HG02798 (cell line): ENCODE data around the gene ELK3.

Experiments used
- ATAC-seq: cut with Tn5 transposase; IDR thresholded peaks from one replicate; pipeline ENCODE4 v1.9.1; 2021; ENCODE audit warnings: mild to moderate bottlenecking; ENCODE audit not compliant: unreplicated experiment, poor library complexity

ELK3 gene

DNA sequence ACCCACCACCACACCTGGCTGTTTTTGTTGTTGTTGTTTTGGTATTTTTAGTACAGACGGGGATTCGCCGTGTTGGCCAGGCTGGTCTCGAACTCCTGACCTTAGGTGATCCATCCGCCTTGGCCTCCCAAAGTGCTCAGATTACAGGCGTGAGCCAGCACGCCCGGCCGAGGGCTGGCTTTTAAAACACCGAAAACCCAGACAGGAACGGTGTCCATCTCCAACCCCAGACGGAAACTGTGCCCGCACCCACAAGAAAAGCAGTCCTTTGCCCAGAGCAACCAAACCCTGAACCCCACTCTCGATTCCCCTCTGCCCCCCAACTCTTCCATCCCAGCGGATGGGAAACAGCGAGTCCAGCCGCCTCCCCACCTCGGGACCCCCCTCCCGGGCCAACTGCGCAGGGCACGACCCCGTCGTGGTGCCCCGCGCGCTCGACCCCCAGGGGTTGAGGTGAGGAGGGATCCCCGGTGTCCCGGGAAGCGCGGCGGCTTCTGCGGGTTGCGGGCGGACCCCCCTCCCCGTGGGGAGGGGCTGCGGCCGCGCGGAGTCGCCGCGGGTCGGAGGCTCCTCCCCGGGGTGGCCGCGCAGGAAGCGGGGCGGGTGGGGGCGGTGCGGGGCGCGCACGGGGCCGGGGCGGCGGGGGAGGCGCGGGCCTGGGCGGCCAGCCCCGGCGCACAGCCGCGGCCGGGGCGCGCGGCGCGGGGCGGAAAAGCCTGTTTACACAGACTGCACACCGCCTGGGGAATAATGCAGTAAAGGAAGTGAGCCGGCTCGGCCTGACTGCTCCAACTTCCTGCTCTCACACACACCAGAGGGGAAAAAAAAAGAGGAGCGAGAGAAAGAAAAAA is at the start of gene ELK3:
ELK3 (plus strand) TSS at position 651 of the 851 bp plus-strand sequence.
- ATAC-seq = peak; percentile 46

DNA sequence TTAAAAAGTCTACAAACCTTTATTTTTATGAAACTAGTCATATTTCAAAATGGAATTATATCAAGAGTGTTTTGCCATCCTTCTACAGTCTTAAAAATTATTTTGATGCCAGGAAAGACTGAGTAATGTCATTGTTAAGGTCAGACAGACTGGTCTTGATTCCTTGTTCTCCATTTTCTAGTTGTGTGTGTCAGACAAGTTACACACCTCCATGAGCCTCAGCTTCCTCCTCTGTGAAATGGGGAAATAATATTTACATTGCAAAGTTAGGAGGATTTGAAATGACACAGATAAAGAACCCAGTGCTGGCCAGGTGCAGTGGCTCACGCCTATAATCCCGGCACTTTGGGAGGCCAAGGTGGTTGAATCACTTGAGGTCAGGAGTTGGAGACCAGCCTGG is 47.4 kb upstream of the ELK3 start:
- no peak for ATAC-seq

DNA sequence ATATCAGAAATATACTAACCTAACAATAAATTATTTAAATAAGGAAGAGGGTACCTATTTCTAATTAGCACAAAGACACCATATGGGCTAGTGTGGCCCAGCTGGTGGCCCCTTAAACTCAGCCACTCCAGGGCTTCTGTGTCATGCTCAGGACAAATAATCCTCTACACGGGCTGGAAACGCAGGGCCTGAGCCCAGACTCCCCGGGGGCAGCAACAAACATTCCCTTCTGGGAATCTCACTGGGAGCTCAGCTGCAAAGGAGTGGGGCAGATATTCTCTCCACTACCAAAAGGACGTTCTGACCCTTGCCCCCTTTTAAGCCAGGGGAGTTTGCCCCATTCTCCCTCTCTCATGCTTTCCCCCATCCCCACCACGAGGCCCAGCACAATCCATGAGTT is 43.7 kb upstream of the ELK3 start:
- no peak for ATAC-seq

DNA sequence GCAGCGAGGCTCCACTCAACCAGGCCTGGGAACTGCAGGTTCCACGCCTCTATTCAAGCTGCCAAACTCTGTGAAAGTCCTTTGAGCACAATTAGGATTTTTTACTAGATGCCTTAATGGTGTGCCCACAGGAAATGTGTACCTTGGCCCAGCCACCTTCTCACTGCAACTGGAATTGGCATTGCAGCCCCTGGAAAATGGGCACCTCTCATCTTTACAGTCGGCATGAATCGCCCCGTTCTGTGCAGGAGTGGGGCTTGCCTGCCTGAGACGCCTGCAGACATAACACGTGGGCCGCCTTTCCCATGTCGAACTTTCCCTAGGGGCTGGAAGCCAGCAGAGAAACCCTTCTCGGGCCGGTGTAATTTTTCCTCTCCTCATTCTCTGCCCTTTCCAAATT is 42.0 kb upstream of the ELK3 start:
- no peak for ATAC-seq

DNA sequence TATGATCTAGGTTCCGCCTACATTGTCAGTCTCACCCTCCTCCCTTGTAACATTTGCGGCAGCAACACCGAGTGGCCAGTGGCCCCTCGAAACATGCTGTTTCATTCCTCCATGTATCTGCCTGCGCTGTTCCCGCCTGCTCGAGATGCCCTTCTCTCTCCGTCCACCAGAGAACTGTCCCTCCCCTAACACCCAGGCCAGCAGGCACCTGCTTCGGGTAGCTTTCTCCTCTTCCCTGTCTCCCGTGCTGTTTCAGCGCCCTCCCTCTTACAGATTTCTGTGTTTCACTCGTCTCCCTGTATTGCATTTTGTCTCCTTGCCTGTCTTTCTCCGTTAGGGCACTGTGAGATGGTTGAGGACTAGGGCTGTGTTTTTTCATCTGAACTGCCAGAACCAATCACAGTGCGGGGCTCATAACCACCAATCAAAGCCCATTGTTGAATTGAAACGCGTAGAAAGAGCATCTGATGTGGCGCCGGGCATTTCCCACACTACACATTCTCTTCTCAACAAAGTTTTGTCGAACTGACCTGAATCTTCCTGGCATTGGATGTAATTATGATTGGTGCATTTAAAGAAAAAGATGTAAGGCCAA is 40.9 kb upstream of the ELK3 start:
- no peak for ATAC-seq

DNA sequence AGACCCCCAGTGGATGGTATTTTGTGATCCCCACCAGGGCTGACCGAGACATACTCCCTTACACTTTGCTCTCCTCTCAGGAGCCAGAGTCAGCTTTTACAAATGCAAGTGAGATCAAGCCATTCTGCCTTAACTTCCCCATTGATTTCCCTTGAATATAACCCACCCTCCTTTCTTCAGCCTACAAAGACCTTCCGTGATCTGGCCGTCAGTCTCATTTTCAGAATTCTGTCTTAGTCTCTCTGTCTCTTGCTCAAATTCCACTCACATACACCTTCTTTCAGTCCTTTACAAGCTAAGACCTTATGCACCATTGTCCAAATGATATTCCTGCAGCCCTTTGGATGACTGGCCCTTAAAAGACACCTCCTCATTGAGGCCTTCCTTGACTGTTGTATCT is 39.0 kb upstream of the ELK3 start:
- no peak for ATAC-seq

DNA sequence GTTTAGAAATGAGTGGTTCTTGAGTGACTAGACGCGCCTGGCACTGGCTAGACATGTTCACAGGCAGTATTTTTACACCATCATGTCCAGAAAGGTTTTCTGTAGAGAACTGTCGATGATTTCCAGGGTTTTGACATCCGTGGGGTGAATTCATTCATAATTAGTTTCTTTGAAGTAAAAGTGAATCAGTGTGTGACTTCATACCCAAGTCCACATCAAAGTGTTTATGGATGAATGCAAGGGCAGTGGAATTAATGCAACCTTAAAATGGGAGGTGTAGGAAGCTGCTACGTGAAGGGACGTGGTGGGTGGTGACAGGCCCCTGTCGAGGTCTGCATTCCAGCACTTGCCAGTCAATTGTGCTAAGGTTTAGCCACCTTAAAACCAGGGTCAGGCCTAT is 38.4 kb upstream of the ELK3 start:
- ATAC-seq = no peak

DNA sequence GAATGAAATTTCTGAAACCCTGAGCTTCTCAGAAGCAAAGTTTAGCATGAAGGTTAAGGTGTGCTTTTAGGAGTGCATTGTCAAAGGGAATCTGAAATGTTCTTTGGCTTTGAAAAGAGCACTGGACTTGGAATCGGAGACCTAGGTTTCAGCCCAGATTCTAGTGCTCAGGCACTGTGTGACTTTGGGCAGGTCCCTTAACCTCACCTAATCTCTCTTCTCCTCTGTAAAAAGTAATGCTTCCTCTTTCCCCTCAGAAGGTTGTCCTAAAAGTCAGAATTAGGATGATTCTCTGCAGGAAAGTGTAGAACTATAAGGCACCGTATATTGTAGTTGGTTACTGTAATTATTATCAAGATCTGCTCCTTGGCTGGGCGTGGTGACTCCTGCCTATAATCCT is 38.0 kb upstream of the ELK3 start:
- no peak for ATAC-seq

DNA sequence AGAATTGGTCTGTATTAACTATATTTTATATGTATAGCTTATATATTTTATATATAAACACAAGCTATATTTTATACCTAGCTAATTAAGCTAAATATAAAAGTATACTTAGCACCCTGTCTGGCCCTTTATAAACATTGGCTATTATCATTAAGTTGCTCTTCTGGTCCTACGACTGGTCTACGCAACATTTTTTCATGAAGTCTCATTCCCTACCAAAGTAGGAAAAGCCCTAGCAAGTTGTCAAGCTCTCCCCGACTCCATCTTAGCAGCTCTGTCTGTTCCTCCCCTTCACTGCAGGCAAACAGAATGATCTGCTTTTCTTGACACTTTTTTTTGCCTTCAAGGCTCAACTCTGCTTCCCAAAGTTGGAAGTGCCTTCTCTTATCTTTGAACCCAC is 36.7 kb upstream of the ELK3 start:
- ATAC-seq = no peak

DNA sequence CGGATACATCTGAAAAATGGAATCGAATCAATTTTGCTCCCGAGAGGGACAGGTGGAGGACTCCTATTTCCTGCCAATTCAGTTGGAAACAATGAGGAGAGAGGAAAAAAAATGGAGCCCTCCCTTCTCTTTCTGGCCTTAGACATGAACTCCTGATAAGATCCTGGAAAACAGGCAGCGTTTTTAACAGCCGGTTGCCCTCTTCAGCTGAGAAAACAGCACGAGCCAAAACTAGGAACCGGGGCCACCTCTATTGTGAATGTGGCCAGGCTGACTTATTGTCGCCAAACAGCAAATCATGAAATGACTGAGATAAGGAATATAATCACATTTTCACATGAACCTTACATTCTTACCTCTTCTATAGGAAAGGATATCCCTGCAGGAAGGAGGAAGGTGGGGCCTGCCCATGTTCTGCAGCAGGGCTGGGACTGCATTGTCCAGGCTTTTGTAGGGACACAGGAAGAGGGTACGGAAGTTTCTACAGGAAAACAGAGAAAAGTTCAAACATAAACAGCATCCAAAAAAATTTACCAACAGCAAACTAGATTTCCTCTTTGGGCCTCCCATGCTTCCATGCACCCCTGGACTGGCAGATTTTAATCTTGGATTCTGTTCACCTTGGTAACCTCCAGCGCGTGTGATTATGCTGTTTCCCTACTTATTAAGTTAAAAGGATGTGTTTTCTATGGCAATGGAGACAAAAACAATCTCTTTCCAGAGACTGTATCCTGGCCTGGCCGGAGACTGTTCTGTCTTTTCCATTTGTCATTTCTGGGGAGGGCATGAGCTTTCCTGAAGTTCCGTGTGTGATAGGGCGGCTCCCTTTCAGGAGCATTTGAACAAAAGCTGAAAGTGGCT is 29.0 kb upstream of the ELK3 start:
- no peak for ATAC-seq

DNA sequence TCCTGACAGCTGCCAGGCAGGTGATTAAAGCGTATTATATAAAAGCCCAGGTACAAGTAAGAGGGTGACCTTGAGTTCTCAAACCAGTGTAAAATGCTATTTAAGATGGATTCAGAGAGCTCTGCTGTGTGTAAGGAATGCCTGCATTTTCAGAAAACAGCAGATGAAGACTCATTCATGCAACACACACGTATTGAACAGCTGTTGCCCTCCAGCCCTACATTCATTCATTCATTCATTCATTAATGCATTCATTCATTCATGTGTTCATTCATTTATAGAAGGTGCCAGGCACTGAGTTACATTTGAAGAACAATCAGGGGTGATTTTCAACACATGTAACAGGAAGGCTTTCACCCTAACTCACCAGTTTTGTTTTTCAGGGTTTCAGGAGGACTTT is 27.4 kb upstream of the ELK3 start:
- no peak for ATAC-seq

DNA sequence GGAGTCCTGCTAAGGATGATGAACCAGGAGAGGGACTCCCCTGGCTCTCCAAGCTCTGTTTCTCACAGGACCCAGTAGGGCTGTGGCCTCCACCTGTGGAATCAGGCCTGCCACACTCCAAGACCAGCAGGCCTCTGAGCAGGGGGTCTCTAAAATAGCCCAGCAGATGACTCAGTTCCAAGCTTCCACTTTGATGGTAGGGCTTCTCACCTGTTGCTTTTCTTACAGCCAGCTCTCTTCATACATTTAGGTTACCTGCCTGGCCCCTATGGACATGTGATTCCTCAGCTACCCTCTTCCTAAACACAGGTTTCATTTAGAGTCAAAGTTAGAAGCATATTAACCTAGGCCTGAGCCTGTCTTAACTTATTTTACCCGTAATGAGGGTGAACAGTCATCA is 26.7 kb upstream of the ELK3 start:
- no peak for ATAC-seq

DNA sequence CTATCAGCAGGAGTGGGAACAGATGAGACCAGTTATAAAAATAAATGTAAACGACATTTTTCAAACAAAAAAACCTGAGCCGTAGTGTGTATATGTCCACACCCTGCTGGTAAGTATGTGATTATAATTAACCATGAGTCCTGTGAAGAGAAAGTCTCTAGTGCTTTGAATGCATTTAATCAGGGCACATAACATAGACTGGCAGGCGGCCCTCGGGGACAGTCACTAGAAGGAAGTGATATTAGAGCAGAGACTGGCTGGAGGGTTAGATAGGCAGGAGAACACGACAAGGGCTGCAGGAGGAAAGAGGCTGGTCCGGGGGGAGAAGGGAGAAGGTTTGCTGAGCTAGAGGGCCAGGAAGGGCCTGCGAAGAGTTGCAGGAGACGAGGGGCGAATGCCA is 23.8 kb upstream of the ELK3 start:
- ATAC-seq = no peak

DNA sequence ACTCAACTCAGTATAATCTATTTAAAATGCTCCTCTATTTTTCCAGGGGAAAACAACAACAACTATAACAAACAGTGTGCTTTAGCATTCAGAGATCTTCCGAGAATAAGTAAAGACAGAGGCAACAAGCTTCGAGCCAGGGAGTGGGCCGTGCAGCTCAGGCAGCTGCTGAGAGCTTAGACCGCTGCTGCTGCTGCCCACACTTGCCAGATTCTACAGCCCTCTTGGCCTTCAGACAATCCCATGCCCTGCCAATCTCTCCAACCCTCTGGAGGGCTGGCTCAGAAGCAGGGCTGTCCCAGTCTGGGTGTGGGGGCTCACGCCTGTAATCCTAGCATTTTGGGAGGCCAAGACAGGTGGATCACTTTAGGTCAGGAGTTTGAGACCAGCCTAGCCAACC is 23.4 kb upstream of the ELK3 start:
- no peak for ATAC-seq

DNA sequence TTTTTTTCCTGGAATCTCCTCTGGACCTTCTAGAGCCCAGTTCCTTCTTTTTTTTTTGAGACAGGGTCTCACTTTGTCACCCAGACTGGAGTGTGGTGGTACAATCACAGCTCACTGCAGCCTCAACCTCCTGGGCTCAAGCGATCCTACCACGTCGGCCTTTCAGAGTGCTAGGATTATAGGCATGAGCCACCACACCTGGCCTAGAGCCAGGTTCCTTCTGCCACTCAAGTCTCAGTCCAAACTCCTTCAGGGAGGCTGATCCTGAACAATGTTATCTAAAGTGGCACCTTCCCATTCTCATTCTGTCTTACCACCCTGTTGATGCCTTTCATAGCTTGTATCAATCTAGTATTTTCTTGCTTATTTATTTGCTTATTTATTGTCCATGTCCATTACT is 22.3 kb upstream of the ELK3 start:
- ATAC-seq = no peak

DNA sequence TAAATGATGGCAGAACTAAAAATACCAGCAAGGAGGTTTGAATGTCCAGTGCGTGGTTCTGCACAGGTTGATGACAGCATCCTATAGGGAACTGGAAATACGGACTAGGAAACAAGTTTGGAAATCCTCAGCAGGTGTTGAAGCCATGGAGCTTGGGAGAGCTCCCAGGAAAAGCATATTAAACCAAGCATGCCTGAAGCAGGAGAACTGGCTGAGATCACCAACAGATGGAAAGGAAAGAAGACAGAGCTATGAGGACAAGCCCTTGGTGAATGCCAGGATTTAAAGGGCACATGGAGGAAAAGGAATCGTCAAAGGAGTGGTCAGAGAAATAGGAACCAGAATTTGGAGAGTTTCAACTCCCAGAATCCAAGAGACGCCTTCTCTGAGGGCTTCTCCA is 21.2 kb upstream of the ELK3 start:
- ATAC-seq = no peak

DNA sequence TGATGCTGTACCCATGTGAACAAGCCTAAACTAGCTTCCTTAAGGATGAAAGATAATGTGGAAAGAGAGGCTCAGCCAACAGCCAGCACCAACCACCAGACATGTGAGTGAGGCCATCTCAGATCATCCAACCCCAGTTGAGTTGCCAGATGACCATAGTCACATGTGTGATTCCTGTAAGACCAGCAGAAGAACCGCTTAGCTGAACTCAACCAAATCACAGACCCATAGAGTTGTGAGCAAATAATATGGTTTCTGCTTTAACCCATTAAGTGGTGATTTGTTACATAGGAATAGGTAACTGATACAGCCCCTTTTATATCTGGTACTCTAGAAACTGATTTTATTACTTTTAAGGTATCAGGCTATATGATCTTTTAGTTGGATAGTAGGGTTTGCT is 17.6 kb upstream of the ELK3 start:
- no peak for ATAC-seq

DNA sequence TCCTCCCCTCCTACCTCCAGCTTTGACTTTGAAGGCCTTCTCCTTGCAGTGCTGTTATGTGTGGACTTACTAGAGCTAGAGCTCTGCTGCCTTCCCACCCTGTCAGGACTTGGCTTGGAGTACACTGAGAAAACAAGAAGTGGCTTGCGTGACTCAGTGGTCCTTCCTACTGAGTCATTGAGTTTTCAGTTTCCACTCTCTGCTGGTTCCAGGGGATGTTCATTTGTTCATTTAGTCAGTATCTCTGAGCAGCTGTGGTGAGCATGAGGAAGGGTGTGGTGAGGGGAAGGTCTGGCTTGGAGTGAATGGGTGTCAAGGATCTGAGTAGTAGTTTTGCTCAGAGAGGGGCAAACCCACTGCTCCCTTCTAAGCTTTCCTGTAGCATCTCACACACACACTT is 17.2 kb upstream of the ELK3 start:
- ATAC-seq = peak; percentile 70

DNA sequence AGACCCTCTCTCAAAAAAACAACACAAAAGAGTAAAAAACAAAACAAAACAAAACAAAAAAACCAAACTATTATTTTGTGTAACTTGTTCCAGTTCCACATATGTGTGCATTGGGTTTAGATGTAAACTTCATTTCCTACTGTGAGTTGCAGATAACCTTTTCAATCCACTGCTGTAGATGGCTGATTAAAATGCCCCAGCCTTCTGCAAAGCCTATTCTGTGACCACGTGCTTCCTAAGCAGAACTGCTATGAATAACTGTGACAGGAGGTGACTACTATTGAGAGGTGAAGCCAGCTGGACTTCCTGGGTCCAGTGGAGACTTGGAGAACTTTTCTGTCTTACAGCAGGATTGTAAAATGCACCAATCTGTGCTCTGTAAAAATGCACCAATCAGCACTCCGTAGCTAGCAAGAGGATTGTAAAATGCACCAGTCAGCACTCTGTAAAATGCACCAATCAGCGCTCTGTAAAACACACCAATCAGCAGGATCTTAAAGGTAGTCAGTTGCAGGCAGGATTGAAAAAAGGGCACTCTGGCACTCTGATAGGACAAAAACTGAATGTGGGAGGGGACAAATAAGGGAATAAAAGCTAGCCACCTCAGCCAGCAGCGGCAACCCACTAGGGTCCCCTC is 10.3 kb upstream of the ELK3 start:
- no peak for ATAC-seq

DNA sequence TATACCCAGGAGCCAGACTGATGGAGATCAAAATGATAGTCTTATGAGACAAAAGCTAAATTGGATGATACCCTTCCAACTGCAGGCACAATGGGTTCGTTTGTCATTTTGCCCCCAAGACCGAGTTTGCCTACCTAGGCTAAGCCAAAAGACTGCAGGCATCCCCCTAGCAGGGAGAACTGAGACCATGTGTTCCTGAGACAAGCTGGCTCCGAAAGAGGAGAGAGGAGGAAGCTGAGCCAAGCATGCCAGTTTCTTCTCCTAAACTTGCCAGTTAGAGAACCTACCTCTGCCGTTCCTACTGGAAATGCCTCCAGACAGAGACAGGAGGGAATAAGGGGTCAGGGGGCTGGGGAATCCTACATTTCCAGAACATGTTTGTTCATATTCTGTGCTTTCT is 8.3 kb upstream of the ELK3 start:
- no peak for ATAC-seq
